GM12873 (cell line): ENCODE measurements around the gene OSER1.

Experiments
- CTCF ChIP-seq: IDR thresholded peaks from 2 replicates; pipeline ENCODE4 v1.5.1; 2012; ENCODE audit warnings: low read depth, mild to moderate bottlenecking, moderate library complexity, low read length, control low read depth; ENCODE audit not compliant: insufficient read depth; ENCODE audit errors: missing control alignments

The OSER1 gene

GRCh38 chr20:44233436-44234016, 23.0 kb upstream of the OSER1 start:
- no peak for TF ChIP-seq CTCF

DNA sequence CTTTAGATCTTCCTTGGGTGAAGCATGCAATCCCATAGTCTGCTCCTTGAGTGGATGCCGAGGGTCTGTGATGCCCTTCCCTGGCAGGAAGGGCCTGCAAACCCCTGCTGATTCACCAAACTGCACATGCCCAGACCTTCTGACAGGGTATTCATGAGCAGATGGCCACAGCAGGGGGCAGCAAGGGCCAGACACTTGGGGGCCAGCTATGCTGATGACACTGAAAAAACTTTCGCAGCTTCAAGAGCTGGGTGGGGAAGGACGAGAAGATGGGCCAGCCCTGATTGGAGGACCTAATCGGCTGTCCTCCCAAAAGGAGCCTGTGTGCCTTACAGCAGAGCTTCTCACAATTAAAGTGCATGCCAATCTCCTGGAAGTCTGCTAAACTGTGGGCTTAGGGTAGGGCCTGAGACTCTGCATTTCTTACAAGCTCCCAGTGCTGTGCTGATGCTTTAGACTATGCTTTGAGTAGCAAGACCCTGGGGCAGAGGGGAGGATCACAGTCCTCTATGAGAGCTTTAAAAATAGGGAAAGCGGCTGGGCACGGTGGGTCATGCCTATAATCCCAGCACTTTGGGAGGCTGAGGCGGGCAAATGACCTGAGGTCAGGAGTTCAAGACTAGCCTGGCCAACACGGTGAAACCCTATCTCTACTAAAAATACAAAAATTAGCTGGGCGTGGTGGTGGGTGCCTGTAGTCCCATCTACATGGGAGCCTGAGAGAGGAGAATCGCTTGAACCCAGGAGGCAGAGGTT, 21.3 kb upstream of the OSER1 start:
- no peak for TF ChIP-seq CTCF

- TF ChIP-seq CTCF, result no peak
These were observed 20.6 kb upstream of the OSER1 start for GRCh38 chr20:44231193-44231592.

GRCh38 chr20:44228465-44229258, 18.1 kb upstream of the OSER1 start:
- TF ChIP-seq CTCF, result no peak

DNA sequence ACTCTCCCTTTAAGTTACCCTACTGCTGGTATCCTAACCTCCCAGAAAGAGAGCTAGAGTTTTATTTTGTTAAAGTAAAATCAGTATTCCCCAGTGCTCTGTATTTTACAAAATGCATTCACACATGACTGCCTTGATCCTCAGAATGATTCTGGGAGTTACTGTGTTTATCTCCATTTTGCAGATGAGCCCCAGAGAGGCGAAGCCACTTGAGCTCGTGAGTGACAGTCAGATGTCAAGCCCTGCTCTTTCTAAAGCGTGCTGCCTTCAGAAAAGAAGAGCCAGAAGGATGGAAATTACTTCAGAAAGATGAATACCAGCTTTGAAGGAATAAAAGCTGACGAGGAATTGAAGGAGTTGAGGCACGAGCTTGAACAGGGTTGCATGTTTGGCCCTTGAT, 14.1 kb upstream of the OSER1 start:
- no peak for TF ChIP-seq CTCF

DNA sequence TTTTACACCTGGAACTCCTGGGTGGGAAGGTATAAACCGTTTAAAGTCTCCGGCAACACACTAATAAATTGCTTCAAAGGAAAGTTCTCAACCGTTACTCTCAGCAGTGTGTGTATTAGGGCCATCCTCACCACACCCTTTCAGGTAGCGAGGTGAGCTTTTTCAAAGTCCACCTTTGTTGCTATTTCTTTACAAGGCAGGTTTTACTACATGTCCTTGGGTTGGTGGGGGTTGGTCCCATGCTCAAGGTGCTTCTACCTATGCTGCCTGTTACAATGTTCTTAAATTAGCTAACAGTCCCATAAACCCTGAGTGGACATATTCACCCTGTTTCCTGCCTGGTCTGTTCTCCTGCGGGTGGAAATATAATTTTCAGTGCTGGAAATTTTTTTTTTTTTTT, 13.2 kb upstream of the OSER1 start:
- TF ChIP-seq CTCF, result no peak
